ENCODE data around the gene DDX42.
A peak's percentile ranks its signal among the peaks of the same experiment; 100 is the strongest.

Gene DDX42

DNA sequence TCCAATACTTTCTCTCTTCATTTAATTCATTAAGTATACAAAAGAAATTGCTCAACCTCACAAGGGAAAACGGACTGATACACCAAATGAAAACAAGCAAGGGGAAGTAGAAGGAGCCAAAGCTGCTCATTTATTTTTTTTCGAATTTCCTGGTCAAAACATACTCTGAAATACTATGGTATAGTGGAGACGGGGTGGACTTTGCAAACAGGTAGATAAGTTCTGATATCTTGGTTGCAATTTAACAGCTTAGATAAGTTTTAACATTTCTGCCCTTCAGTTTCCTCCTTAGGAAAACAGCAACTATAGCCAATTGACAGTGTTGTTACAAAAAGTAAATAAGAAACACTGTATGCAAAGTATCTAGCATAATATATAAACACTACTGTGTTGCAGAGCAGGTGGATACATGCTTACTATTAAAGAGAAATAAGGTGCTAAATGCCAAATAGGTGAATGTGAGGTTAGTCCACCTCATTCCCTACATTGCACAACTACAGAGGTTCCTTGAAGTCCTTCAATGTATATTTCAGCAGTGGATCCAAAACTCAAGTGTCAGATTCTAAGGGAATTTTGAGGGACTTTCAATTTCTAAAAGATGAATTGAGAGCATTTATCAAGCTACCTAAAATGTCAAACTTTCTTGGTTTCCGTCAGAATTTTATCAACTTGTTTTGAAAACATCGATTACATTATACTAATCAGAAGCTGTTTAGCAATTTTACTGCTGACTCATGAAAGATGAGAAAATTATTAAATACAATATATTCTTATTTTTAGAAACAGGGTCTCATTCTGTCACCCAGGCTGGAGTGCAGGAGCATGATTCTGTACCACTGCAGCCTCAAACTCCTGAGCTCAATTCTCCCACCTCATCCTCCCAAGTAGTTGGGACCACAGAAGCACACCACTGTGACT lies 11.6 kb upstream of the DDX42 start:
- no peak overlapping the region for H3K4me3 ChIP-seq (ENCODE audit: low read depth, low read length)
- TF ChIP-seq, protein P1, sequence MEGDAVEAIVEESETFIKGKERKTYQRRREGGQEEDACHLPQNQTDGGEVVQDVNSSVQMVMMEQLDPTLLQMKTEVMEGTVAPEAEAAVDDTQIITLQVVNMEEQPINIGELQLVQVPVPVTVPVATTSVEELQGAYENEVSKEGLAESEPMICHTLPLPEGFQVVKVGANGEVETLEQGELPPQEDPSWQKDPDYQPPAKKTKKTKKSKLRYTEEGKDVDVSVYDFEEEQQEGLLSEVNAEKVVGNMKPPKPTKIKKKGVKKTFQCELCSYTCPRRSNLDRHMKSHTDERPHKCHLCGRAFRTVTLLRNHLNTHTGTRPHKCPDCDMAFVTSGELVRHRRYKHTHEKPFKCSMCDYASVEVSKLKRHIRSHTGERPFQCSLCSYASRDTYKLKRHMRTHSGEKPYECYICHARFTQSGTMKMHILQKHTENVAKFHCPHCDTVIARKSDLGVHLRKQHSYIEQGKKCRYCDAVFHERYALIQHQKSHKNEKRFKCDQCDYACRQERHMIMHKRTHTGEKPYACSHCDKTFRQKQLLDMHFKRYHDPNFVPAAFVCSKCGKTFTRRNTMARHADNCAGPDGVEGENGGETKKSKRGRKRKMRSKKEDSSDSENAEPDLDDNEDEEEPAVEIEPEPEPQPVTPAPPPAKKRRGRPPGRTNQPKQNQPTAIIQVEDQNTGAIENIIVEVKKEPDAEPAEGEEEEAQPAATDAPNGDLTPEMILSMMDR (IDR thresholded peaks at IDR 0.05; ENCODE audit: control insufficient read depth, extremely low read depth, insufficient read depth): no peak
- no peak for DNase-seq (ENCODE audit: low read depth)

DNA sequence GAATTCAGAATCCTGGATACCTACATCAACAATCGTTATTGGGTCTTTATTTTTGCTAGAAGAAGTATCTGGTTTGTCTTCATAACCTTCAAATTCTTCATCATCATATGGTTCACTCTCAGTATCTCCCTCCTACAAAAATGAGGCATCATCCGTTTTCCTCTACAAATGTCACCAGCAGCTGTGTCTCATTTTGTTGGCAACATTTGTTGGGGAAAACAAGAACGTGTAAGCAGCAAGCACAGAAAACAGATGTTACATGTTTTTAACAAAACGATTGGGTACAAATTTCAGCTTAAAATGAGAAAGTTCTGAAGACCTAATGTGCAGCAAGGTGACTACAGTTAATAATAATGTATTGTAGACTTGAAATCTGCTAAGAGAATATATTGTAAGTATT lies 9.3 kb upstream of the DDX42 start:
- no peak for DNase-seq (ENCODE audit: low read depth)
- TF ChIP-seq, protein P1 (IDR thresholded peaks at IDR 0.05; ENCODE audit: control insufficient read depth, extremely low read depth, insufficient read depth): no peak
- no peak overlapping the region for H3K4me3 ChIP-seq (ENCODE audit: low read depth, low read length)

DNA sequence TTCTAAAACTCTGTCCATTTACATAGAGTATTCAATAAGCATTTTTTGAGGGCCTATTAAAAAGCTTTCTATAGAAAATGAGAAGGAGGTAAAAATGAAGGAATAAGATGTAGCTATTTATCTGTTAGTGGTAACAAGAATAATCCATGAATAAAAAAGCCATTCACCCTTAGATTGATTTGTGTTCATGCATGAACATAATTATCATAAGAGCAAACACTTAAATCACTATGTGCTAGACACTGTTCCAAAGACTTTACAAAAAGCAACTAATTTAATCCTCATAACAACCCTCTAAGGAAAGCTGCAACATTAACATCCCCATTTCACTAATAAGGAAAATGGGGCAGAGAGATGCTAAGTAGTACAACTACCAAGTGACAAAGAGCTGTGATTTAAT lies 7.2 kb upstream of the DDX42 start:
- TF ChIP-seq, protein P1 (IDR thresholded peaks at IDR 0.05; ENCODE audit: control insufficient read depth, extremely low read depth, insufficient read depth): no peak
- H3K4me3 ChIP-seq (ENCODE audit: low read depth, low read length): no peak overlapping the region
- DNase-seq (ENCODE audit: low read depth): no peak

DNA sequence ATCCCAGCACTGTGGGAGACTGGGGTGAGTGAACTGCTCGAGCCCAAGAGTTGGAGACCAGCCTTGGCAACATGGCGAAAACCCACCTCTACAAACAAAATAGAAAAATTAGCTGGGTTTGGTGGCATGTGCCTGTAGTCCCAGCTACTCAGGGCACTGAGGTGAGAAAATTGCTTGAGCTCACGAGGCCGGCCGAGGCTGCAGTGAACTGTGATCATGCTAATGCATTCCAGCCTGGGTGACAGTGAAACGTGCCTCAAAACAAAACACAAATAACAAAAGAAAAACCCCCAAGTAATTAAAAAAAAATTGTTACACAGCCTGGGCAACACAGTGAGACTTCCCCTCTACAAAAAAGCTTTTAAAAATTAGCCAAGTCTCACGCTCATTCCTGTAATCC lies 5.5 kb upstream of the DDX42 start:
- no peak for DNase-seq (ENCODE audit: low read depth)
- H3K4me3 ChIP-seq (ENCODE audit: low read depth, low read length): no peak overlapping the region

DNA sequence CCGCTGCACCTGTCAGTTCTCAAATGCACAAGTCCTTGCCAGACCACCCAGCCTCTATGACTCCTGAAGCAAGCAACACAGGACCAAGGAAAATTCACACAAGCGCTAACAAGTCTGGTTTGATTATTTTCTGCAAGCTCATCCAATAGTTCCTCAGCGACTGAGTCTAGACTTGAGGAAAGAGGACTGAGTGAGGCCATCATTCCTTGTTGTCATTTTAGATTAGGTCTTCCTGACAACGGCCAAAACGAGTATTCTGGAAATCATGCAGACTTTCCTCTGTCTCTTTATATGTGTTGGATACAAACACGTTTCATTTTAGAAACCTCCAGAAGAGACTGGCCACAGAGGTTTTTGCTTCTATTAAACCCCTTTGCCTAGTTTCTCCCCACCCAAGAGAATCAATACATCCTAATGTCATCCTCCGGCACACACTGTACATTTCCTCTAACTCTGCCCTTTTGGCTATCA lies 1.1 kb upstream of the DDX42 start:
- peak overlapping the region; percentile 100 for H3K4me3 ChIP-seq (ENCODE audit: low read depth, low read length)
- DNase-seq (ENCODE audit: low read depth): no peak
- TF ChIP-seq, protein P1 (IDR thresholded peaks at IDR 0.05; ENCODE audit: control insufficient read depth, extremely low read depth, insufficient read depth): no peak

More for the DNA sequence above, 5.5 kb upstream of the DDX42 start:
- TF ChIP-seq, protein P1 (IDR thresholded peaks at IDR 0.05; ENCODE audit: control insufficient read depth, extremely low read depth, insufficient read depth): no peak

DNA sequence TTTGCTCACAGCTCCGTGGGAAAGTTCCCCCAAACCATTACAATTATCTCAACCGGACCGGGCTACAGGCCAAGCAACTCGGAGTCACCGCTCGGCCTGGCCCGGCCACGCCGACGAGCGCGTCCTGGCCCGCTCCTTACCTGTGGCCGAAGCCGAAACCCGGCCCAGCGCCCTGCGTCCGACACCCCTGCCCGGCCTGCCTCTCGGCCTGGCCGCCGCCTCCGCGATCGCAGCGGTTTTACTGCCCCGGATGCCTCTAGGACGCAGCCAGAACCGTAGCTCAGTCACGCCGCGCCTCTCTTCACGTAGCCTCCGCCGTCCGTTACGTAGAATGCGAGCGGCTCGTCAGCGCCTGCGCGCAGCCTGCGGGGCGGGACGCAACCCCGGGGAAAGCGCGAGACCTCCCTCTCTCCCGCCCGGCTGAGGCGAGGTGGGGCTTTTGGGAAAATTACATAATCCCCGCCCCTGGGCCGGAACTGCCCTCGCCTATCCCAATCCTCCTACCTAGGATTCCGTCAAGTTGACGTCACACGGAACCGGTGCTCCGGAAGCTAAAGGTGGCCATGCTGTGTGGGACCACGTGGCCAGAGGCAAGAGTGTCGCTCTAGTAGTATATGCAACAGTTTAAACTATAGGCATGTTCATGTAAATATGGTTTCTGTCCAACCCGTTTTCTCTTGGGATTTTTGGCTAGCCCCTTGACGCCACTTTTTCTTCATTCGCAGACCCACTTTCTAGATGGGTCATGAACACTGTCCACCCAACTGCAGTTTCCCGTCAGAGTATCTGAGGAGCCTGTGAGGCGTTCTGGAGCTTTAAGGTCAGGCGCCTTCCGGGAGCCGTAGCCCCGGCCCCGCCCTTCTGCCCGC lies 464 bp upstream of the DDX42 start, which contains the start of gene CCDC47:
TSS of gene CCDC47 (minus strand) at position 326 of the 869 bp plus-strand sequence. CDS start 7,422 bp downstream, outside the sequence.
- TF ChIP-seq, protein P1 (IDR thresholded peaks at IDR 0.05; ENCODE audit: control insufficient read depth, extremely low read depth, insufficient read depth): no peak
- peak; percentile 98 for DNase-seq (ENCODE audit: low read depth)
- peak within 1 kb of the TSS; percentile 100 for H3K4me3 ChIP-seq (ENCODE audit: low read depth, low read length)
